ENCODE data around the gene RFC2.
A peak's percentile ranks its signal among the peaks of the same experiment; 100 is the strongest.
"Not testable (repeated sequence)": the region's sequence is repeated elsewhere in the genome, so short reads cannot be mapped to it uniquely, and the experiment has no call there.

Gene RFC2

DNA sequence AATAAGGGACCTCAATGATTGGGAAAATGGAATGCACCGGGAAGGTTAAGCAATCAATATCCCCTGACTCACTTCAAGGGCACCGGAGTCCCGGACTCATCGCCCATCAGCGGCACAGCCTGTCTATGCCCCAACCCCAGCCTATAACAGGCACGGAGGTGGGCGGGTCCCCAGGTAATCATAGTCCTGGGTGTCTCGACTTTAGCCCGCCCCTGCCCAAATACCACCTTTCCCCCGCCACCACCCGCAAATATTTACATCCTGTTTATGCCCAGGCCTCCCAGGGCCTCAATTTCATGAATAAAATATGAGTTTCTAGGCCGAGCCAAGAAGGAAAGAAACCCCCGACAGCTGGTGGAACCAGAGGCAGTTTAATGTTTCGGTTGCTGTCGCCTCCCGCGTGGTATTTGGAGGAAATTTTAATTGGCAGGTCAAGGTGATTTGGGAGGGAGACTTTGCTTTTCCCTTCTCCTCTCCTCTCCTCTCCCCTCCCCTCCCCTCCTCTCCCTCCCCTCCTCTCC lies 15.6 kb upstream of the RFC2 start:
- DNase-seq: peak; percentile 59 to 66
- TF ChIP-seq GATA1 (IDR thresholded peaks at IDR 0.05; ENCODE audit: low read depth, low read length) (no peak), POLR2A (IDR thresholded peaks at IDR 0.05; ENCODE audit: low read length) (no peak)

DNA sequence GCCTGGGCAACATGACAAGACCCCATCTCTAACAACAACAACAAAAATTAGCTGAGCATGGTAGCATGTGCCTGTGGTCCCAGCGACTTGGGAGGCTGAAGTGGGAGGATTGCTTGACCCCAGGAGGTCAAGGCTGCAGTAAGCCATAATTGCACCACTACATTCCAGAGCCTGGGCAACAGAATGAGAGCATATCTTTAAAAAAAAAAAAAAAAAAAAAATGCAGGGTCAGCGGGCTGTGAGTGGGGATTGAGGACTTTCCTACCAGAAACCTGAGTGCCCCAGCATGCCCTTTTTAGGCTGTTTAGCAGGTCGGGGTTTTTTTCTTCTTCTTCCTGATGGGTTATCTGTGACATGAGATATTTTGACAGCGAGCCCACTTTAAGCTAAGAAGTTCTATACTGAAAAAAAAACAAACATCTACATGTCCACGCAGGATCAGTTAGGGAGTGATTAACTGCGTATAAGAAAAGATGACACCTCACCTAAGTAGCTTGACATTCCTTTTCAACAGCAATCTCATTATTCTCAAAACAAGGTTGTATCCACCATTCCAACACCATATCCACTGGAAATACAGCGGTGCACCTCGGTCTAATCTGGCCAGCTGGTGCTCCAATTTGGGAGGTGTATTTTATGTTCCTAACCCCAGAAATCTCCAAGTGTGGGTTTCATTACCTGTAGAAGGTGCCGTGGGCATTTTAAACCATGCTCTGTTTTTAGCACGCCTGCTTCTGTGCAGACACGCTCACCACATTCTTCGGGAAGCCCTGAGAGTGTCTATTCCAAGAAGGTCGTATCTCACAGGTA lies 13.8 kb upstream of the RFC2 start:
- no peak for TF ChIP-seq GATA1 (IDR thresholded peaks at IDR 0.05; ENCODE audit: low read depth, low read length)
- no peak for TF ChIP-seq POLR2A (IDR thresholded peaks at IDR 0.05; ENCODE audit: low read length)
- DNase-seq: no peak

- no peak for TF ChIP-seq POLR2A (IDR thresholded peaks at IDR 0.05; ENCODE audit: low read length)
- TF ChIP-seq GATA1 (IDR thresholded peaks at IDR 0.05; ENCODE audit: low read depth, low read length): no peak
- DNase-seq: no peak
These were observed 12.2 kb upstream of the RFC2 start for GRCh38 chr7:74266191-74266963.

GRCh38 chr7:74263399-74264120 lies 9.4 kb upstream of the RFC2 start:
- no peak for TF ChIP-seq GATA1 (IDR thresholded peaks at IDR 0.05; ENCODE audit: low read depth, low read length)
- TF ChIP-seq POLR2A (IDR thresholded peaks at IDR 0.05; ENCODE audit: low read length): no peak
- no peak for DNase-seq

DNA sequence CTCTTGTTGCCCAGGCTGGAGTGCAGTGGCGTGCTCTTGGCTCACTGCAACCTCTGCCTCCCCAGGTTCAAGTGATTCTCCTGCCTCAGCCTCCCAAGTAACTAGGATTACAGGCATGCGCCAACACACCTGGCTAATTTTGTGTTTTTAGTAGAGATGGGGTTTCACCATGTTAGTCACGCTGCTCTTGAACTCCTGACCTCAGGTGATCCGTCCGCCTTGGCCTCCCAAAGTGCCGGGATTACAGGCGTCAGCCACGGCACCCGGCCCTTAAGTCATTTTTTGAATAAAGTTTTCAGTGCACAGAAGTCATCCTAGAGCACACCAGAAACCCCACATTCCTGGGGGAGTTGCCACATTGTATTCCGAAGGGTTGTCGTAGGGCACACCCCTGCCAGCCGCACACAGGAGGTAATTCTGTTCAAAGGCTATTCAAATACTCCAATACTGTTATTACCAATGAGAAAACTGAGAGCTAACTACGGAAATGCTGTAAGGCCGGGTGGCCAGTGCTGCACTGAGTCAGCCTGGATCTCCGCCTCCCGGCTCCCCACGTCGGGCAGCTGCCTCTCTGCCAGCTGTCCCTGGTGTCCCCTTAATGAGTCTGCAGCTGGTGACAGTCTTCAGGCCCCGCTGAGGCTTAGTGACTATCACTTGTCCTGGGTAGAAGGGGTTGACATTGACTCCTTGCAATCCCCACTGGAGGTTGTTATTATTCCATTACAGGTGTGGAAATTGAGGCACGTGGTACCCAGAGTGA lies 8.6 kb upstream of the RFC2 start:
- no peak for TF ChIP-seq GATA1 (IDR thresholded peaks at IDR 0.05; ENCODE audit: low read depth, low read length)
- no peak for TF ChIP-seq POLR2A (IDR thresholded peaks at IDR 0.05; ENCODE audit: low read length)
- DNase-seq: no peak

DNA sequence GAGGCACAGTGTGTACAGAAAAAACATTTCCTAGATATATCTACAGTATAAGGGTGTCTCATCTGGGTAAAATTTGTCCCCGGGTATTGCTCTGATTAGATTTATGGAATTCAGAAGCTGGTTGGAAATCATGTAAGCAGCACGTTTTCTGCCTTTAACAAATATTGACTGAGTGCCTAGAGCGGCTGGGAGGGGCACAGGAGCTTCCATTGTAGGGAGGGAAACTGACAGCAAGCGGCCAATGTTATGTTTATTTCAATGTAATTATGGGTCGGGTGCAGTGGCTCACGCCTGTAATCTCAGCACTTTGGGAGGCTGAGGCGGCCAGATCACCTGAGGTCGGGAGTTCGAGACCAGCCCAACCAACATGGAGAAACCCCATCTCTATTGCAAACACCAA lies 4.4 kb upstream of the RFC2 start:
- DNase-seq: no peak
- TF ChIP-seq POLR2A (IDR thresholded peaks at IDR 0.05; ENCODE audit: low read length): no peak
- no peak for TF ChIP-seq GATA1 (IDR thresholded peaks at IDR 0.05; ENCODE audit: low read depth, low read length)

- no peak for DNase-seq
- TF ChIP-seq POLR2A (IDR thresholded peaks at IDR 0.05; ENCODE audit: low read length) (no peak), GATA1 (IDR thresholded peaks at IDR 0.05; ENCODE audit: low read depth, low read length) (no peak)
These were observed 2.6 kb upstream of the RFC2 start for GRCh38 chr7:74256491-74257408.

GRCh38 chr7:74255461-74255860 lies 1.3 kb upstream of the RFC2 start:
- not testable (repeated sequence) for DNase-seq

DNA sequence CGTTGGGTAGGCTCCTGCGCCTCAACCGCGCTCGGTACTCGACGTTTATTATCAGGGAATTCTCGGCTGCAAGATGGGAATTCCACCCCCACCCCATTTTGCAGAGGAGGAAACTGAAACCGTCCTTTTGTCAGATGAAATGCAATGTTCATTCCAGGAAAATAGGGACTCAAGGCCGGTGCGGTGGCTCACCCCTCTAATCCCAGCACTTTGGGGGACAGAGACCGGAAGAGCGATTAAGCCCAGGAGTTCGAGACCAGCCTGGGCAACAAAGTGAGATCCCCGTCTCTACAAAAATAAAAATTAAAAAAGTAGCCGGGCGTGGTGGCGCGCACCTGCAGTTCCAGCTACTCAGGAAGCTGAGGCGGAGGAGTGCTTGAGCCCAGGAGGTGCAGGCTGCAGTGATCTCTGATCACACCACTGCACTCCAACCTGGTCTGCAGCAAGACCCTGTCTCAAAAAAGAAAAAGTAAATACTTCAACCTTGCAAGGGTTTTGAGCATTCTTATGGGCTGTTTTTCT lies 720 bp upstream of the RFC2 start:
- TF ChIP-seq POLR2A (IDR thresholded peaks at IDR 0.05; ENCODE audit: low read length) (no peak), GATA1 (IDR thresholded peaks at IDR 0.05; ENCODE audit: low read depth, low read length) (no peak)
- DNase-seq: no peak

DNA sequence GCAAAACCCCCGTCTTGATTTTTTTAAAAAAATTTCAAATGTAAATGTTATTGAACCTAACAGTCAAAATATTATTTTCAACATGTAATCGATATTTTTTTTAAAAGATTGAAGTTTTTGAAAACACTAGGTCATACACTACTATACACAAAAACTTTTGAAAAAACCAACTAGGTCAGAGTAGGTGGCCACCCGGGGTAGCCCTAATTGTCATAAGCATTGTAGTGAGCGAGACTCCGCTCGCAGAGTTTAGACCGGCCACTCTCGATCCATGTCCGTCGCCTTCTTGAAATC lies 417 bp downstream of the RFC2 start:
- no peak for DNase-seq
- no peak for TF ChIP-seq POLR2A (IDR thresholded peaks at IDR 0.05; ENCODE audit: low read length)
- no peak for TF ChIP-seq GATA1 (IDR thresholded peaks at IDR 0.05; ENCODE audit: low read depth, low read length)

GRCh38 chr7:74253331-74253730 lies 868 bp downstream of the RFC2 start:
- TF ChIP-seq POLR2A (IDR thresholded peaks at IDR 0.05; ENCODE audit: low read length) (no peak), GATA1 (IDR thresholded peaks at IDR 0.05; ENCODE audit: low read depth, low read length) (no peak)
- no peak for DNase-seq

DNA sequence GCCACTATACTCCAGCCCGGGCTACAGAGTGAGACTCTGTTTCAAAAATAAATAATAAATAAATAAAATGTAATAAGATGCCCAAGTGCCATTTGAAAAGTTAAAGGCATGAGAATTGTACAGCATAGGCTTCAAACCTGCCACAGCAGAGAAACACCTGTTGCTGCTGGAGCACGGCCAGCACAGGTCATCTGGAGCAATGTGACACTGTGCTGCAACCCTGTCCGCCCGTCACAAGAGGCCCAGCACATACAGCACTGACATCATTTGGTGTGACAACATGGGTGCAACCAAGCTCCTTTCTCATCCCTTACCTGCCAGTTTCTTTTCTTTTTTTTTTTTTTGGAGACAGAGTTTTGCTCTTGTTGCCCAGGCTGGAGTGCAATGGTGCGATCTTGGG lies 1.3 kb downstream of the RFC2 start:
- TF ChIP-seq POLR2A (IDR thresholded peaks at IDR 0.05; ENCODE audit: low read length) (no peak), GATA1 (IDR thresholded peaks at IDR 0.05; ENCODE audit: low read depth, low read length) (no peak)

DNA sequence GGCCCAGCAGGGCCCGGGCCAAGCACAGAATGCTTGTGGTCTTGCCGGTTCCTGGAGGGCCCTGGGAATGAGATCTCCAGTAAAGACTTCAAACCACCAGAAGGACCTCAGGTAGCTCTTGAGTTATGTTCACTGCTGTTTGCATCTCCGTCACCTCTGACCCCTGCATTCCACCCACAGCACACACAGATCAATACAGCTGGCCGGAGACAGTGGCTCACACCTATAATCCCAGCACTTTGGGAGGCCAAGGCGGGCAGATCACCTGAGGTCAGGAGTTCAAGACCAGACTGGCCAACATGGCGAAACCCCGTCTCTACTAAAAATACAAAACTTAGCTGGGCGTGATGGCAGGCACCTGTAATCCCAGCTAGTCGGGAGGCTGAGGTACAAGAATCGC lies 5.1 kb downstream of the RFC2 start:
- not testable (repeated sequence) for DNase-seq

More for the DNA sequence above, 1.3 kb downstream of the RFC2 start:
- peak in 1 of 2 experiments; percentile 13 for DNase-seq

Measured in erythroblast (primary cell).